T-helper 2 cell treated with Interferon-gamma antibody and Interleukin-4, amounts not matched to agents 5 μg/mL and 100 μg/mL, for 36 hours (primary cell): ENCODE results near the gene STK38.

Experiments
- DNase-seq: peaks from one replicate; pipeline ENCODE4 v3.0.0; 2021; ENCODE audit warnings: low spot score
- H3K27ac Mint-ChIP-seq: one replicate; pipeline ENCODE4 v1.8.0; 2021; ENCODE audit warnings: mild to moderate bottlenecking, mixed read lengths
- H3K27me3 Mint-ChIP-seq: one replicate; pipeline ENCODE4 v1.8.0; 2021; ENCODE audit warnings: low read depth, mixed read lengths
- H3K36me3 Mint-ChIP-seq: one replicate; pipeline ENCODE4 v1.8.0; 2021; ENCODE audit warnings: low read depth, mixed read lengths
- H3K4me1 Mint-ChIP-seq: one replicate; pipeline ENCODE4 v1.8.0; 2021; ENCODE audit warnings: low read depth, mixed read lengths
- H3K4me3 Mint-ChIP-seq: one replicate; pipeline ENCODE4 v1.8.0; 2022; ENCODE audit warnings: mild to moderate bottlenecking, moderate library complexity, mixed read lengths
- H3K9me3 Mint-ChIP-seq: one replicate; pipeline ENCODE4 v1.8.0; 2021; ENCODE audit warnings: mixed read lengths

The STK38 gene

GRCh38 chr6:36550473-36551000 is 3.3 kb upstream of the STK38 start:
- Mint-ChIP-seq H3K4me1 (peaks cover 20% of the 10 kb centered on the region), H3K9me3 (no peaks in the 10 kb centered on the region), H3K4me3 (no peak overlapping the region), H3K27me3 (peaks cover 3% of the 10 kb centered on the region), H3K36me3 (peaks cover 9% of the 10 kb centered on the region), H3K27ac (no peak overlapping the region)
- no peak for DNase-seq

GRCh38 chr6:36548401-36548743 is 1.1 kb upstream of the STK38 start:
- peak overlapping the region; percentile 36 for H3K27ac Mint-ChIP-seq
- no peak for DNase-seq
- H3K4me1 Mint-ChIP-seq, result peaks cover 36% of the 10 kb centered on the region
- no peaks in the 10 kb centered on the region for H3K9me3 Mint-ChIP-seq
- H3K27me3 Mint-ChIP-seq, result no peaks in the 10 kb centered on the region
- H3K36me3 Mint-ChIP-seq, result peaks cover 18% of the 10 kb centered on the region
- peak overlapping the region; percentile 12 for H3K4me3 Mint-ChIP-seq

- peak overlapping the region; percentile 97 for H3K4me3 Mint-ChIP-seq
- H3K27ac Mint-ChIP-seq, result peak overlapping the region; percentile 95
- H3K4me1 Mint-ChIP-seq, result peaks cover 39% of the 10 kb centered on the region
- DNase-seq, result no peak
- peaks cover 21% of the 10 kb centered on the region for H3K36me3 Mint-ChIP-seq
- no peaks in the 10 kb centered on the region for H3K27me3 Mint-ChIP-seq
- H3K9me3 Mint-ChIP-seq, result no peaks in the 10 kb centered on the region
Measured at GRCh38 chr6:36547646-36548400, 544 bp upstream of the STK38 start.

GRCh38 chr6:36546308-36546919 is 865 bp downstream of the STK38 start:
- no peaks in the 10 kb centered on the region for H3K27me3 Mint-ChIP-seq
- H3K4me3 Mint-ChIP-seq, result peak overlapping the region; percentile 97
- peak overlapping the region; percentile 95 for H3K27ac Mint-ChIP-seq
- peaks cover 44% of the 10 kb centered on the region for H3K4me1 Mint-ChIP-seq
- H3K9me3 Mint-ChIP-seq, result no peaks in the 10 kb centered on the region
- H3K36me3 Mint-ChIP-seq, result peaks cover 25% of the 10 kb centered on the region
- peak; percentile 23 for DNase-seq

- Mint-ChIP-seq H3K27me3 (no peaks in the 10 kb centered on the region), H3K9me3 (no peaks in the 10 kb centered on the region), H3K4me3 (peak overlapping the region; percentile 97), H3K27ac (peak overlapping the region; percentile 95), H3K4me1 (peaks cover 50% of the 10 kb centered on the region), H3K36me3 (peaks cover 28% of the 10 kb centered on the region)
- DNase-seq, result no peak
Measured at GRCh38 chr6:36545767-36546307, 1.4 kb downstream of the STK38 start.

GRCh38 chr6:36544228-36544627 is 3.1 kb downstream of the STK38 start:
- Mint-ChIP-seq H3K36me3 (peaks cover 39% of the 10 kb centered on the region), H3K27ac (peak overlapping the region; percentile 91), H3K4me3 (peak overlapping the region; percentile 94), H3K9me3 (no peaks in the 10 kb centered on the region), H3K4me1 (peaks cover 56% of the 10 kb centered on the region), H3K27me3 (no peaks in the 10 kb centered on the region)
- peak; percentile 36 for DNase-seq

- Mint-ChIP-seq H3K4me3 (peak overlapping the region; percentile 11), H3K27ac (peak overlapping the region; percentile 41), H3K9me3 (peaks cover 3% of the 10 kb centered on the region), H3K4me1 (peaks cover 45% of the 10 kb centered on the region), H3K27me3 (no peaks in the 10 kb centered on the region), H3K36me3 (peaks cover 54% of the 10 kb centered on the region)
- no peak for DNase-seq
Measured at GRCh38 chr6:36542041-36542440, 5.2 kb downstream of the STK38 start.

- DNase-seq, result no peak
- Mint-ChIP-seq H3K27ac (peak overlapping the region; percentile 83), H3K4me3 (peak overlapping the region; percentile 32), H3K36me3 (peaks cover 55% of the 10 kb centered on the region), H3K4me1 (peaks cover 49% of the 10 kb centered on the region), H3K9me3 (peaks cover 6% of the 10 kb centered on the region), H3K27me3 (no peaks in the 10 kb centered on the region)
Measured at GRCh38 chr6:36539814-36540568, 7.3 kb downstream of the STK38 start.

- Mint-ChIP-seq H3K36me3 (peaks cover 67% of the 10 kb centered on the region), H3K9me3 (peaks cover 6% of the 10 kb centered on the region), H3K27me3 (no peaks in the 10 kb centered on the region), H3K4me1 (peaks cover 40% of the 10 kb centered on the region), H3K27ac (peak overlapping the region; percentile 11), H3K4me3 (no peak overlapping the region)
- no peak for DNase-seq
Measured at GRCh38 chr6:36536873-36537547, 10.3 kb downstream of the STK38 start.

GRCh38 chr6:36533321-36533720 is 14.0 kb downstream of the STK38 start:
- Mint-ChIP-seq H3K27ac (no peak overlapping the region), H3K4me3 (no peak overlapping the region), H3K36me3 (peaks cover 69% of the 10 kb centered on the region), H3K4me1 (peaks cover 34% of the 10 kb centered on the region), H3K9me3 (peaks cover 6% of the 10 kb centered on the region), H3K27me3 (no peaks in the 10 kb centered on the region)
- no peak for DNase-seq

- H3K9me3 Mint-ChIP-seq, result no peaks in the 10 kb centered on the region
- DNase-seq, result no peak
- H3K27me3 Mint-ChIP-seq, result no peaks in the 10 kb centered on the region
- H3K4me3 Mint-ChIP-seq, result no peak overlapping the region
- H3K27ac Mint-ChIP-seq, result no peak overlapping the region
- peaks cover 16% of the 10 kb centered on the region for H3K4me1 Mint-ChIP-seq
- peaks cover 57% of the 10 kb centered on the region for H3K36me3 Mint-ChIP-seq
Measured at GRCh38 chr6:36526066-36526465, 21.2 kb downstream of the STK38 start.

- DNase-seq, result no peak
- Mint-ChIP-seq H3K27me3 (no peaks in the 10 kb centered on the region), H3K36me3 (peaks cover 58% of the 10 kb centered on the region), H3K4me1 (peaks cover 16% of the 10 kb centered on the region), H3K4me3 (no peak overlapping the region), H3K27ac (no peak overlapping the region), H3K9me3 (no peaks in the 10 kb centered on the region)
Measured at GRCh38 chr6:36525346-36525745, 21.9 kb downstream of the STK38 start.

- Mint-ChIP-seq H3K36me3 (peaks cover 63% of the 10 kb centered on the region), H3K27me3 (no peaks in the 10 kb centered on the region), H3K27ac (no peak overlapping the region), H3K9me3 (no peaks in the 10 kb centered on the region), H3K4me3 (no peak overlapping the region), H3K4me1 (peaks cover 16% of the 10 kb centered on the region)
- DNase-seq, result no peak
Measured at GRCh38 chr6:36524871-36525270, 22.4 kb downstream of the STK38 start.
